Measurements from ENCODE around the gene CREM. TPM values are rescaled to one million over a fixed set of nuclear protein-coding genes. Genes with fewer than 3 reads are reported as not detected.

The CREM gene
- total RNA-seq, 1 donor from 2014 or later, result 46.6 TPM

DNA sequence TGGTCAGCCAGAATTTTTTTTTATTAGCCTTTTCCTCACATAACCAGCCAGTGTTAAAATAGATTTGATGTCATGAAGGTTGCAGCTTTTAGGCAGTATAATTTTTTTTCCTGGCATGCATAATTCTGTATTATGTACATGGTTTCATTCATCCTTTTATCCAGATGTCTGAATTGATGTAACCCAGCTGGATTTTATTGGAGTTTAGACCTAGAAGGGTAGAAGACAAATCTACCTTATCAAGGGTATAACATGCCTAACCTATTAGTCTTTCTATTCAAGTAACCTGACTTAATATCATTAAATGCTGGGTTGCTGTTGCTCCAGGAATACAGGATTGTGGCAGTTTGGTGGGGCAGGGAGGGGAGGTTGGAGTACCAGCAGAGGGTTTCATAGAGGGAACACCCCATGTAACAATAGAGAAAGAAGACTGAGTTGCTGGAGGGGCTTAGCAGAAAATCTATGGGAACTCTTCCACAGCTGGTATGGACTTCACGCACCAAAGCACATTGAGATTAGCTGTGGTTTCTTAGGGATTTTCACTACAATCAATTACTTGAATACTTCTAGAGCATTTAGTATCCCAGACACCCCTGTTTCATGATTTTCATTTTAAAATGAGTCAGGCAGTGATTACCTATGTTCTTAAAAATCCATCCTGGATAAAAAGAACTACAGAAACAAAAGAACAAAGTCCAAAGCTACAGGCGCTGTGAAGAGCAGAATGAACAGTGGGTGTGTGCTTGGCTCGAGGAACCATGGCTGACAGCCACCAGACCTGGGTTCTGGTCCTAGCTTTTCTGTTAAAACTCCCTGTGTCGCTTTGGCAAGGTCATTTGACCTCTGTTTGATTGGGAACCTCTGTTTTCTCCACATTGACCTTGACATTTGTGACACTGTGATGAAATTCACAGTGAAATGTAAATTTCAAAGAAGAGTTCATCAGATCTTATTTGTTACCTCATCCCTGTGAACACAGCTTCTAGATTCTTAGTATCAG, 93.5 kb downstream of the CREM start:
- DNase-seq (ENCODE audit: low read depth), result peak; percentile 51

DNA sequence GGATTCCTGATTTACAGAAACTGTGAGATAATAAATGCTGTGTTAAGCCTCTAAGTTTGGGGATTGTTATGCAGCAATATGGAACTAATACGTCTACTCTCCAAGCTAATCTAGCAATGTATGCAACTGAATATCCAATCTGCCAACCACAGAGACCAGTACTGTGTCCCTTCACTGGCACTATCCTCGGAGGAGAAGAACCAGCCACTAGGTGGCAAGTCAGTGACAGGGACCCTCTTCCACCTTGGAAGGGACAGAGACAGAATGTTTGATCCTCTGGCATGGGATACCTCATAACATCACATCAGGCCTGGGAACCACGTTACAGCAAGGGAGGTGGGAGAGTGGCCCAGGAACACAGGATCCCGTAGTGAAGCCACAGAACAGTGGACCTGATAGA, 96.4 kb downstream of the CREM start:
- no peak for DNase-seq (ENCODE audit: low read depth)

DNA sequence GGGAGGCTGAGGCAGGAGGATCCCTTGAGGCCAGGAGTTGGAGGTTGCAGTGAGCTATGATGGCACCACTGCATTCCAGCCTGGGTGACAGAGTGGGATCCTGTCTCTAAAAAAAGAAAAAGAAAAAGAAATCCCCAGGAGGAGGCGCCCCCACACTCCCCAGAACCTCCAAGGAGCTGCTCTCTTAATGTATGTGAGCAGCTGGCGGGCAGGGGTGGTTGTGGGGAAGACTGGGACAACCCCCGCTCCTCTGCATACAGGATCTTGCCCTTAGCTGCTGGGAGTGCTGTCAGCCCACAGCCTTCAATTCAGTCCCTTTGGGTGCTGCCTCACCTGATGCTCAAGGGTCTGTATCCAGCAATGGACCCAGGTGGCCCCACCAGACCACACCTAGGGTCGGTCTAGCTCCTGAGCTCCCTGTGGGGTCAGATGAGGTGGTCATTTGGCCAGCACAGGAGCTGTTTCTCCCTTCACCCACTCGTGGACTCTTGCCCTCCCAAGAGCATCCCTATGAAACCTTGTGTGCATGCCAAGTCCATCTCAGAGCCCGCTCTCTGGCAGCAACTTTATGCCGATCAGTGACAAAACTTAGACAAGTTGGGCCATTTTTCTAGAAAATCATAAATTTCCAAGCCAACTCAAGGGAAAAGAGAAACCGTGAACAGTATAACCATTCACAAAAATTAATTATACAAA, 97.5 kb downstream of the CREM start:
- no peak for DNase-seq (ENCODE audit: low read depth)

DNA sequence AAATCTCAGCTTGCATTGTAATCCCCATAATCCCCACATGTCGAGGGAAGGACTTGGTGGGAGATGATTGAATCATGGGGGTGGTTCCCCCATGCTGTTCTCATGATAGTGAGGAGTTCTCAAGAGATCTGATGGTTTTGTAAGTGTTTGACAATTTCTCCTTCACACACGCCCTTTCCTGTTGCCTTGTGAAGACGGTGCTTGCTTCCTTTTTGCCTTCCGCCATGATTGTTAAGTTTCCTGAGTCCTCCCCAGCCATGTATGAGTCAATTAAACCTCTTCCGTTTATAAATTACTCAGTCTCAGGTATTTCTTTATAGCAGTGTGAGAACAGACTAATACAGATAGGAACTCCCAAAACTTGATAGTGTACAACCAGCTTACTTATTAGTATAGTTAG, 98.6 kb downstream of the CREM start:
- peak; percentile 21 for DNase-seq (ENCODE audit: low read depth)

DNA sequence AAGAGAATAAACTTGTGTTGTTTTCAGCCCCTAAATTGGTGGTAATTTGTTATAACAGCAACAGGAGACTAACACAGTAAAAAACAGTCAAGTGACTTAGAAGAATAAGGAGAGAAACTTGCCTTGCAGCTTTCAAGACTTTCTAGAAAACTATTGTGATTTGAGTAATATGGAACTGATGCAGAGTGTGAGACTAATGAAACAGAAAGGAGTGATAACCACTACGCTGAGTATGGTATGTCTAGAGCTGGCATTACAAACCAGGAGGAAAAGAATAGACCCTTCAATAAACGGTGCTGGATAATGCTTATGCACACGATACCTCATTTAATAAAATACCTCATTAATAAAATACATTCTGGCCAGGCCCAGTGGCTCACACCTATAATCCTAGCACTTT, 99.9 kb downstream of the CREM start:
- no peak for DNase-seq (ENCODE audit: low read depth)

DNA sequence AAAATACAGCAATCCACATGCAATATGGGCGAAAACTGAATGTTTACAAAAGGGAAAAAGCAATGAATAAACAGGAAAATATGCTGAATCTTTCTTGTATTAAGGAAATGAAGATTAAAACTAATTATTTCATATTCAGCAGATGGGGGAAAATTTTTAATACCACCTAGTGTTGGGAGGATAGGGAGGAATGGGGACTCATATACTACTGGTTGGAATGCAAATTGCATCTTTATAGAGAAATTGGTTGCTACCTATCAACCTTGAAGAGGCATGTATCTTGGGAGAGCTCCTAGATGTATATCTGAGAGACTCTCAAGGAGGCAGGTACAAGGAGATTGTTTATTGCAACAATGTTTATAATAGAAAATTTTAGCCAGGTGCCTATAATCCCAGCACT, 101.4 kb downstream of the CREM start:
- DNase-seq (ENCODE audit: low read depth), result no peak

DNA sequence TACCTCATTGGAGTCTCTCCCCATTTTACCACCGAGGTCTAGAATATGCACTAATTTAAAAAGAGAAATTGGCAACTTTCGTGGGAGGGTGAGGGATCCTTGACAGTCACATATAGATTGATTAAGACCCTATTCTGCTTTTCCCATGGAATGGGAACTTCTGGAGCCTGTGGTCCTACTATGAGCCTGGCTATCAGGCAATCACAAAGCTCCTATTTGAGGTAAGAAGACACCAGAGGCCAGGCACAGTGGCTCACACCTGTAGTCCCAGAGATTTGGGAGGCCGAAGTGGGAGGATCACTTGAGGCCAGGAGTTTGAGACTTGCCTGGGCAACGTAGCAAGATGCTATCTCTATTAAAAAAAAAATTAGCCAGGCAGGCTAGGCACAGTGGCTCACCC, 105.0 kb downstream of the CREM start:
- no peak for DNase-seq (ENCODE audit: low read depth)

DNA sequence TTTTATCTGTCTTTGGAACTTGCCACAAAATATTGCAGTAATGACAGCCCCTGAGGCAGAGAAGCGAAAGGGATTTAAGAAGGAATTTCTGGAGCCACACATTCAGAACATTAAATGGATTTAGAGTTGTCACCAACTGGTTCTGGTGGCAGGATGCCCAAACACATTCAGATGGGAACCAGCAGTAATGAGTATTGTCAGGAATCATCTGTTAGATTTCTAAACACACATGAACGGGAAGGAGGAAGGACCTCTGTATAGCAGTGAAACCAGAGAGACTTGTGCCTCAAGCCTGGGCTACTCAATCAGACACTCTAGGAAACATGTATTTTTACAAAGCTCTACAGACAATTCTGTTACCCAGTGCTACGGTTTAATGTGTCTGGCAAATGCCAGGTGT, 105.9 kb downstream of the CREM start:
- DNase-seq (ENCODE audit: low read depth), result no peak

DNA sequence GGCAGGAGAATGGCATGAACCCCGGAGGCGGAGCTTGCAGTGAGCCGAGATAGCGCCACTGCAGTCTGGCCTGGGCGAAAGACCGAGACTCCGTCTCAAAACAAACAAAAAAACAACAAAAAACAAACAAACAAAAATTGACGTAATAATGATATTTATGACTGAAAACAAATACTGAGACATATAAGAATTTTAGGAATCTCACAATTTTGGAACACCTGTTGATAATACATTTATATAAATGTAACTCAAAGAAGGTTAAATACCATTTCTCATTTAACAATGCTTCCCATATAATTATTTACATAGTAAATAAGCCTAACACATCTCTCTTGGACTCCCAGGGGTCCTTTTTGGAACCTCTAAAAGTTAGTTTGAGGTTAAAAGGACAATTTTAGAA, 107.4 kb downstream of the CREM start:
- no peak for DNase-seq (ENCODE audit: low read depth)

DNA sequence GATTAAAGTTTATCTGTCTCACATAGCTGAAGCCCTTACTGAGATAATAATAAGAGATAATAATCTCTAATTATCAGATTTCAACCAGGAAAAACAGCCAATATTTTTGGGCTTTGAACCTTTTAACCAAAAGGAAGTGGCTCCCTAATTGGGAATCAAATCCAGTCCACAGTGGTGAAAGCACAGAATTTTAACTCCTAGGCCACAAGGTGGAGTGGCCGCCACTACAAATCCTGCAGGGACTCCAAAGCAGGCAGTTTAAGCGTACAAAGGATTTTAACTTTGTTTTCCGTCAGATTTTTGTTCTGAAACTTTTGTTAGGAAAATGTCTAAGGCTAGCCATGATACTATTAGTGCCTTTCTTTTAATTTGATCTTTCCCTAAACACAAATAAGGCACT, 110.1 kb downstream of the CREM start:
- DNase-seq (ENCODE audit: low read depth), result no peak

DNA sequence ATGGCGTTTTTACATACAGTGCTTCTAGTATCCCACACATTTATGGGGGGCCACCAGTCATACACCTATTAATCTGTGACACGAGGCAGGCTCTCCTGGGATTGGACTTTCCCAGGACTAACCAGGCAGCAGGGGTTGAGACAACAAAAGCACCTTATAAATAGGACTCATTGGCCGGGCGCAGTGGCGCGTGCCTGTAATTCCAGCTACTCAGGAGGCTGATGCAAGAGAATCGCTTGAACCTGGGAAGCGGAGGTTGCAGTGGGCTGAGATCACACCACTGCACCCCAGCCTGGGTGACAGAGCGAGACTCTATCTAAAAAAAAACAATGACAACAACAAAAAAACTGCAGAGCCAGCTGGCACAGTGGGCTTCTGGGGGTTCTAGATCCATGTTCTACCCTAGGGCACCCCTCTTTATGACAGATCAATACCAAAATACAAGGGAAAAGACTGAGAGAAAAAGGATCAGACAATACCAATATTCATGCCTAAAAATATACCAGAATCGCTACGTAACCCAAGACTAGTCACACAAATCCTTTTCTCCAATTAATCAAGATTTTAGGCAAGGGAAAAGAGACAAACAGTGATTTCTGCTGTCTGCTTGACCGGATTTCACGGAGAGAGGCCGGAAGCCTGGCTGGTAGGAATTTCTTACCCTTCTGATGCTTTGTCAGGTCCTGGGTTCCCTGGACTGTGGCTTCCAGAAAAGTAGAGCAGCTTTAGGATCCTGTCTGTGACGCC, 111.3 kb downstream of the CREM start:
- DNase-seq (ENCODE audit: low read depth), result no peak

DNA sequence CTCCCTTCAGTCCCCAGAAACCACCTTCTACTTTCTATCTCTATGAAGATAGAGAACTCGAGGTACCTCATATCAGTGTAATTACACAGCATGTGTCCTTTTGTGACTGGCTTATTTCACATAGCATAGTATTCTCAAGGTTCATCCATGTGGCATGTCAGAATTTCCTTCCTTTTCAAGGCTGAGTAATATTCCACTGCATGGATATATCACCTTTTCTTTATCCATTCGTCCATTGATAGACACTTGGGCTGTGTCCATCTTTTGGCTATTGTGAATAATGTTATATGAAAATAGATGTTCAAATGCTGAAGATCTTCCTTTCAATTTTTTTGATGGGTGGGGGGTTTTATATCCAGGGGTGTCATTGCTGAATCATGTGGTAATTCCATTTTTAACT, 117.9 kb downstream of the CREM start:
- no peak for DNase-seq (ENCODE audit: low read depth)

DNA sequence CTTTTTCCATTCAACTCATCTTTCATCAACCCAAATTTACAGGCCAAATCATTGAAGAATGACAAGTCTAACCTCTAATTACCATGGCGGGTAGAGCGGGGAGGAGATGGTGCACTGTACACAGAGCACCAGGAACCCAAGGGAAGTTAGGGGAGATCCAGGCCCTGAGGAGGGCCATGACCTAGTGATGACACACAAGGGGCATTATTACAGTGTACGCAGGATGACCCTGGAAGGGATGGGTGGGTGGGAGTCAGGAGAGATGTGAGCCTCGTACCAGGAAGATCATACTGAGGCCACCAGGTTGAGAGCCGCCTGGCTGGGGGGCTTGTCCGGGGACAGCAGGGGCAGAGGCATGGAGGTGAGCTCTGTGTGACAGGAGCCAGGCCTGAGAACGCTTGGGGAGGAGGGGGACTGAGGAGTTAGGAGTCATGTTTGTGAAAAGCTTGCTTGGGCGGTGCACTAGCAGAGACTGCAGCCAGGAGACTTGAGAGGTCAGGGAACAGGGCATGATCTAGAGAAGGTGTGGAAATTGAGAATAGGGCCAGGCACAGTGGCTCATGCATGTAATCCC, 120.2 kb downstream of the CREM start:
- DNase-seq (ENCODE audit: low read depth), result no peak

DNA sequence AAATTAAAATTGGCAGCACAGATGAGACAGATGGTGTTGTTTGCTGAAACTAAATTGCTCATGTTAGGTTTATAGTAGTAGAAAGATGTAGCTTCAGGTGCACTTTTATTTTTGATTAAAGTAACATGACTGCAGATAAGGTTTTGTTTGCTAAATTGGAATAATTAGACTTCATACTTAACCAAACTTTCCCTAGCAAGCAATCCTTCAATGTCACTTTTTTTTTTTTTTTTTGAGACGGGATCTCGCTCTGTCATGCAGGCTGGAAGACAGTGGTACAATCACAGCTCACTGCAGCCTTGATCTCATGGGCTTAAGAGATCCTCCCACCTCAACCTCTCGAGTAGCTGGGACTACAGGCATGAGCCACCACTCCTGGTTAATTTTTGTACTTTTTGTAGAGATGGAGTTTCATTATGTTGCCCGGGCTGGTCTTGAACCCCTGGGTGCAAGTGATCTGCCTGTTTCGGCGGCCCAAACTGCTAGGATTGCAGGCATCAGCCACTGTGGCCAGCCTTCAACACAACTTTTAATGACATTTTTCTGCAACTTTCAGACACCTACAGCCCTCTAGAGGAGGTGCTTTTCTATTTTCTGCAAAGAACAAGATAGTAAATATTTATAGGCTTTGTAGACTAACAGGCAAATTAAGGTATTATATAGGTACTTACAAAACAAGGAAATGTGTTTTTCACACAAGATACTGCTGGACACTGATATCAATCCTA, 124.9 kb downstream of the CREM start:
- no peak for DNase-seq (ENCODE audit: low read depth)

DNA sequence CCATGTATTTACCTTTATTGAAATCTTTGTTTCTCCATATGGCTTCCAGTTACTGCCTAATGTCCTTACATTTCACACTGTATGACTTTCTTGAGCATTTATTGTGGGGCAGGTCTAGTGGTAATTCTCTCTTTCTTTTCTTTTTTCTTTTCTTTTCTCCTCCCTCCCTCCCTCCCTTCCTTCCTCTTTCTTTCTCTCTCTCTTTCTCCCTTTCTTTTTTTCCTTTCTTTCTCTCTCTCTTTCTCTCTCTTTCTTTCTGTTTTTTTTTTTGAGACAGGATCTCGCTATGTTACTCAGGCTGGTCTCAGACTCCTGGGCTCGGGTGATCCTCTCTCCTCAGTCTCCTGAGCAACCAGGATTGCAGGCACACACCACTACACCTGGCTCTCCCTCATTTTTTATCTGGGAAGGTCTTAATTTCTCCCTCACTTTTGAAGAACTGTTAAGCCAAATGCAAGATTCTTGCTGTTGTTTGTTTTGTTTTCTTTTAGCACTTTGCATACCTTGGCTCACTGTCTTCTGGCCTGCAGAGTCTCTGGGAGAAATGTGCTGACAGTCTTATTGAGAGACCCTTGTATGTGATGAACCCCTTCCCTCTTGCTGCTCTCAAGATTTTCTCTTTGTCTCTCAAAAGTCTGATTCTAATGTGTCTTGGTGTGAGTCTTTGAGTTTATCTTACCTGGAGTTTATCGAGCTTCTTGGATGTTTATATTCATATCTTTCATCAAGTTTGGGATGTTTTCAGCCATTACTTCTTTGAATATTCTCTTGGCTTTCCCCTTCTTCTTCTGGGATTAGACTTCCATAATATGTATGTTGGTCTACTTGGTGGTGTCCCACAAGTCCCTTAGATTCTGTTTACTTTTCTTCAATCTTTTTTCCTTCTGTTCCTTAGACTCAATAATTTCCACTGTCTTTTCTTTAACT, 130.7 kb downstream of the CREM start:
- no peak for DNase-seq (ENCODE audit: low read depth)

DNA sequence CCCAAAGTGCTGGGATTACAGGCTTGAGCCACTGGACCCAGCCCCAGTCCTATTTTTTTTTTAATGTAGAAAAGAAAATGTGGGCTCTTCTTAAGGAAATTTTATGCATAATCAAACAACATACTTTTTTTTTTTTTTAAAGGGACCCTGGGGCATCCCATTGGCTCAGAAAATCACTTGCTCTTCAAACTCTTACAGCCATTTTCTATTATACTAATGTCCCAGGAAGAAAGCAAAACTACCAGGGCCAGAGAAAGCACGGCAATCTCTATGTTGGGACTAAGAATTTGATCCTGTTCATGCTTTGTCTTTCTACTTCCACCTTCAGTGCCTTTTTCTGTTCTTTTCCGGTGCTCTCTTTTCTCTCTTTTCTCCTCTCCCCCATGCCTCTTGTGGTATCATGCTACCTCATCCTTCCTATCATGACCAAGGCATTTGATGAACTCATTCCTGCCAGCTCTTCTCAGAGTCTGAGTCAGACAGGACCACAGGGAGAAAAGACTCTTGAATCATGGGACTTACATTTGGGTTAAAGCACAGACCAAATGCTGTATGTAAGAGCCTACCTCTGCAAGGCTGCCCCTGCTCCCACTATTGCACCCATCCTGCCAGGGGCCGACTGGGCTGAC, 133.2 kb downstream of the CREM start:
- peak; percentile 92 for DNase-seq (ENCODE audit: low read depth)

DNA sequence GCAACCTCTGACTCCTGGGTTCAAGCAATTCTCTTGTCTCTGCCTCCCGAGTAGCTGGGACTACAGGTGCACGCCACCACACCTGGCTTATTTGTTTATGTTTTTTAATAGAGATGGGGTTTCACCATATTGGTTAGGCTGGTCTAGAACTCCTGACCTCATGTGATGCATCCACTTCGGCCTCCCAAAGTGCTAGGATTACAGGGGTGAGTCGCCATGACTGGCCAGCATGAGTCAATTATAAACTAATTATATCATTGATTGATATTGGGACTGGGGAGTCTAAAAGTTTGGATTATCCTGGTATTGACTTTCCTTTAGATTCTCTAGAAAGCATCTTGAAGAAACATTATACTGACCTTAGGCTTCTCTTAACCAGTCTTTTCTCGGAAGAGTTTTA, 135.8 kb downstream of the CREM start:
- peak; percentile 3 for DNase-seq (ENCODE audit: low read depth)
